RWPE1 (cell line): ENCODE data around the gene NINJ1.

Experiments used
- CTCF ChIA-PET: fragments of 350-600 bp; sonication (Branson Sonifier 250); formaldehyde crosslinking; extraction: SDS; loops from one replicate; lab custom pipeline; 2021; lab: Yijun Ruan, JAX
- POLR2A ChIA-PET: fragments of 400-600 bp; formaldehyde crosslinking; extraction: SDS; loops from one replicate; lab custom pipeline; 2020; ENCODE audit warnings: antibody characterized with exemption; ENCODE audit not compliant: low non-redundant PET; lab: Yijun Ruan, JAX
- DNase-seq: peaks from one replicate; pipeline ENCODE4 v3.0.0; 2012; ENCODE audit warnings: low spot score
- H3K27ac ChIP-seq: fragments of 450-650 bp; 2 replicates; pipeline ENCODE4 v1.5.1; 2017
- TF ChIP-seq, protein P1 (sequence below): fragments of 450-650 bp; conservative IDR thresholded peaks from 2 replicates; pipeline ENCODE4 v1.5.1; 2017; ENCODE audit warnings: low read depth, mild to moderate bottlenecking

NINJ1 gene

DNA sequence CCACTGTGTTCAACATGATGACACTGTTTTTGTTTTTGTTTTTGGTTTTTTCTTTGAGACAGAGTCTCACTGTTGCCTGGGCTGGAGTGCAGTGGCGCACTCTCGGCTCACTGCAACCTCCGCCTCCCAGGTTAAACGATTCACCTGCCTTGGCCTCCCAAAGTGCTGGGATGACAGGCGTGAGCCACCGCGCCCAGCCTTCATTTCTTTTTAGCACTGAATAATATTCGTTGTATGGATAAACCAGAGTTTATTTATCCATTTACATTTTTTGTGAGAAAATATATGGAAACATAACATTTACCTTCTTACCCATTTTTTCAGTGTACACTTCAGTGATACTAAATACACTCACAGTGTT is 33.8 kb downstream of the NINJ1 start:
- TF ChIP-seq, protein P1, sequence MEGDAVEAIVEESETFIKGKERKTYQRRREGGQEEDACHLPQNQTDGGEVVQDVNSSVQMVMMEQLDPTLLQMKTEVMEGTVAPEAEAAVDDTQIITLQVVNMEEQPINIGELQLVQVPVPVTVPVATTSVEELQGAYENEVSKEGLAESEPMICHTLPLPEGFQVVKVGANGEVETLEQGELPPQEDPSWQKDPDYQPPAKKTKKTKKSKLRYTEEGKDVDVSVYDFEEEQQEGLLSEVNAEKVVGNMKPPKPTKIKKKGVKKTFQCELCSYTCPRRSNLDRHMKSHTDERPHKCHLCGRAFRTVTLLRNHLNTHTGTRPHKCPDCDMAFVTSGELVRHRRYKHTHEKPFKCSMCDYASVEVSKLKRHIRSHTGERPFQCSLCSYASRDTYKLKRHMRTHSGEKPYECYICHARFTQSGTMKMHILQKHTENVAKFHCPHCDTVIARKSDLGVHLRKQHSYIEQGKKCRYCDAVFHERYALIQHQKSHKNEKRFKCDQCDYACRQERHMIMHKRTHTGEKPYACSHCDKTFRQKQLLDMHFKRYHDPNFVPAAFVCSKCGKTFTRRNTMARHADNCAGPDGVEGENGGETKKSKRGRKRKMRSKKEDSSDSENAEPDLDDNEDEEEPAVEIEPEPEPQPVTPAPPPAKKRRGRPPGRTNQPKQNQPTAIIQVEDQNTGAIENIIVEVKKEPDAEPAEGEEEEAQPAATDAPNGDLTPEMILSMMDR, result no peak
- no peak for DNase-seq
- ChIA-PET POLR2A (no interaction called here), CTCF (no interaction called here)
- H3K27ac ChIP-seq, result peak overlapping the region; percentile 94

DNA sequence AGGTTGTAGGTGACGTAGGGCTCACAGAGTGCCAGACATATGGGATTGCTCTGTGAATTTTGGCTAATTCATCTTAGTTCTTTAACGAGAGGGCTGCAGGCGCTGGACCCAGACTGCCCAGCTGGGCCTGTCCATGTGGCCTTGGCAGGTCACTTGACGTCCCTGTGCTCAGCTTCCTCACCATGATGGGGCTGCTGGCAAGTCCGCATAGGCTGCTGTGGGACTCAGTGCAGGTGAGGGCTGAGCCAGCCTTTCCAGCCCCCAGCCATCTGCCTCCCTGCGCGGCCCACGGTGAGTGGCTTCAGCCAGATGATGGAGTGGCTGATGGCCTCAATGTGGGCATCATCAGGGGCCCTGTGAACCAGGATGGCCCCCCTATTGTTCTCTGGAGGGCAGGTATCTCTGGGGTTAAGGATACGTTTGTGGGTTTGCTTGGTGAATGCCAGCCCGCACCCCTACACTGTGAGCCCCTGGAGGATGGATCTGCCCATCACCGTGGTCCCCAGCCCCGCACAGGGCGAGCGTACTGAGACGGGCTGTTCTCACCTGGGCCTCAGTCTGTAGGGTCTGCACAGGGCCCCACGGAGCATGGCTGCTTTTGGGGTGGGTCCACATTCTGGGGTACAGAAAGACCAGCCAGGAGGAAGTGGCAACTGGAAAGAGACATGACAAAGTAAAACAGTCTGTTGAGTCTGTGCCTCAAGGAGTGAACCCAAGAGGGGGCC is 34.3 kb downstream of the NINJ1 start:
- ChIA-PET POLR2A (no interaction called here), CTCF (interaction anchor here (0.7 to 3.6 kb wide), 3 partner anchors 9 to 28 kb away, joined by 3 to 22 read pairs (median 5); no protein-coding TSS in a partner anchor)
- no peak for DNase-seq
- TF ChIP-seq, protein P1, result no peak
- peak overlapping the region; percentile 94 for H3K27ac ChIP-seq

DNA sequence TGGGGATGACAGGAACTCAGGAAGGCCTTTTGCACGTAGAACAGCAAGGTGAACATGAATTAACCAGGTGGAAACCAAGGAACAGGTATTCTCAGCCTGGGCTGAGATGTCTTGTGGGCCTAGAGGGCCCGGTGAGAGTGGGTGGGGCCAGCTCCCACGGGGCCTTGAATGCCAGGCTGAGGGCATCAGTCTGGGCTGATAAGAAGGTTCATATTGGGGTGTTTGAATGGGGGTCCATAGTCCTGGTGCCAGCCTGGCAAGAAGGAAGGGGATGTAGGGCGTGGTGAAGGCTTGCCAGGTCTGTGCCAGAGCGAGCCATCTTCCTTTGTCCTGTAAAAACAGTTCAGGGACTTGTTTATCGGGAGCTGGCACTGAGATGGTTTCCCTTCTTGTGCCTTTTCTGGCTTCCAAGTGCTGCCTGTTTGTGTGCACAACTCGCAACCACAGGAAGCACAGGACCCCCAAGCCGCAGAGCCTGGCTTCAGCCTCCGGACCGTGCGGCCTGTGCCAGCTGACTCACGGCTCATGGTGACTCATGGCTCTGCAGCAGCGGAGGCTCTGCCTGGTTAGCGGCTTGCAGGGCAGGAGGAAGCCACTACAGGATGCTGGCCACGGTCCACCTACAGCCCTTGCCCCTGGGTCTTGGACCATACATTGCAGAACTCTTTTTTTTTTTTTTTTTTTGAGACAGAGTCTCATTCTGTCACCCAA is 35.7 kb downstream of the NINJ1 start:
- ChIA-PET CTCF (interaction anchor here (0.5 to 3.6 kb wide), 4 partner anchors 10 to 468 kb away, joined by 4 to 22 read pairs (median 4); no protein-coding TSS in a partner anchor), POLR2A (interaction anchor here (0.6 kb wide), 1 partner anchor 51 kb away, joined by 6 read pairs; no protein-coding TSS in a partner anchor)
- TF ChIP-seq, protein P1, result no peak
- peak; percentile 98 for DNase-seq
- peak overlapping the region; percentile 94 for H3K27ac ChIP-seq

DNA sequence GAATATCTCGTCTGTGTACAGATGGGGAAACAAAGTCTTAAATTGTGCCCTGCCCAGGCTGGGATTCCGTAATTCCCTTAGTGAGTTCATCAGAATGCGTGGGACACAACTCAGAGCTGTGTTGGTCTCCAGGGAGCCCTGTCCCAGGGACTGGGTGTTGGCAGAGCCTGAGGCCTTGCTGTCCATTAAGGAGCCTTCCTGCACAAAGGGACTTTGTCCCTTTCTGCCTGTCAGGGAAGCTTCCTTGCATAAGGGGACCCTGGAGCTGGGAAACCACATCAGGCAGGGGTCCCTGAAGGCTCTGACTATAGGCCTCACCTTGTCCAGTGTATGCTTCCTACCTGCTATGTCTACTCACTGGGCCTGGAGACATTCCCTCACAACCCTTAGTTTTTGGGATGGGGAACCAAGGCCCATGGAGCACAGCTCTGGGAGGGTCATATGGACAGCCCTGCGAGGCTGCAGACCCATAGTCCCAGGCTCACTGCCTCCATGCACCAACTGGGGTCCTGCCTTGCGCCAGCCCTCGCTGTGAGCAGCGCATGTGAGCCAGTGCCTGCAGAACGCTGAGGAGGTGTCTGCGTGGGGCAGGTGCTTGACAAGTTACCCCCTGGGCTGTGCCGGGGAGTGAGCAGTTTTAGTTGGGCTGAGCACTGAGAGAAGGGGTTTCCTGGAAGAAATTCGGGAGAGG is 36.4 kb downstream of the NINJ1 start:
- ChIA-PET POLR2A (no interaction called here), CTCF (interaction anchor here (0.5 to 3.6 kb wide), 2 partner anchors 11 to 468 kb away, joined by 4 to 22 read pairs; no protein-coding TSS in a partner anchor)
- H3K27ac ChIP-seq, result peak overlapping the region; percentile 94
- TF ChIP-seq, protein P1, result no peak
- DNase-seq, result no peak

DNA sequence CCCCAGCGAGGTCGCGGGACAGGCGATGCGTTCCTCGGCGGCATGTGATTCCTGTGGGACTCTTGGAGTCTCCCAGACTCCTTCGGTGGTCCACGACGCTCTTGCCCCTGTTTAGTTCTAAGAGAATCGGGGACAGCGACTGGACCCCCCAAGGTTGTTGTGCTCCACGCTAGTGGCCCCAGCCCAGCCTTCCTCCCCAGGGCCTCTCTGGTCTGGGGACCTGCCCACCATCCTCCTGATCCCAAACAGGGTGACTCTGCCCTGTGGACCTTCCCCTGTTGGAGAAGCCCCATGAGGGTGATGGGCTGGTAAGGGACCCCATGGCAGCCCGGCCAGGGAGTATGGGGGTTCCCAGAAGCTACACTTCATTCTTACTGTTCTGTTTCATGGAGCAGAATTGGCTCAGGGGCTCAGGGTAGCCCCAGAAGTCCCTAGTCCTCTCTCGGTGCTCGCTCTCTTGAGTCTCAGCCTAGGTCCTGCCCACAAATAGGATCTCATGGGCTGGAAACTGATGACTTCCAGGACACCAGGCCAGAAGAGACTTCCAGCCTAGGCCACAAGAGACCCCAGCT is 37.2 kb downstream of the NINJ1 start:
- H3K27ac ChIP-seq, result peak overlapping the region; percentile 94
- ChIA-PET CTCF (interaction anchor here (3.6 kb wide), 1 partner anchor 12 kb away, joined by 22 read pairs; no protein-coding TSS in a partner anchor), POLR2A (no interaction called here)
- DNase-seq, result no peak
- TF ChIP-seq, protein P1, result no peak
